Nephron progenitor cell (in vitro differentiated cells): Measurements from ENCODE around the gene MANBA.

ENCODE experiments used
- DNase-seq: peaks from one replicate; pipeline ENCODE4 v3.0.0; 2021
- H3K27ac Mint-ChIP-seq: 2 replicates; pipeline ENCODE4 v1.8.0; 2021; ENCODE audit warnings: mild to moderate bottlenecking, moderate library complexity, mixed read lengths
- H3K27me3 Mint-ChIP-seq: 2 replicates; pipeline ENCODE4 v1.8.0; 2021; ENCODE audit warnings: mild to moderate bottlenecking, low read depth, mixed read lengths; ENCODE audit not compliant: poor library complexity
- H3K36me3 Mint-ChIP-seq: 2 replicates; pipeline ENCODE4 v1.8.0; 2021; ENCODE audit warnings: low read depth, mixed read lengths
- H3K4me1 Mint-ChIP-seq: 2 replicates; pipeline ENCODE4 v1.8.0; 2021; ENCODE audit warnings: mixed read lengths
- H3K4me3 Mint-ChIP-seq: 2 replicates; pipeline ENCODE4 v1.8.0; 2021; ENCODE audit warnings: mild to moderate bottlenecking, moderate library complexity, mixed read lengths
- H3K9me3 Mint-ChIP-seq: 2 replicates; pipeline ENCODE4 v1.8.0; 2021; ENCODE audit warnings: mild to moderate bottlenecking, moderate library complexity, mixed read lengths
- CTCF ChIP-seq: fragments of 200-600 bp; sonication (generic); IDR thresholded peaks from 2 replicates; pipeline ENCODE4 v1.5.0; 2021; ENCODE audit warnings: antibody characterized with exemption

MANBA gene

GRCh38 chr4:102760645-102761295, at the start of gene MANBA:
TSS of gene MANBA (minus strand) at chr4:102760968. CDS start at chr4:102760894, 74 bp downstream.
- peak within 1 kb of the TSS; percentile 97 for H3K4me3 Mint-ChIP-seq
- H3K27me3 Mint-ChIP-seq: peaks cover 35% of the 10 kb centered on the region
- no peak for TF ChIP-seq CTCF
- H3K27ac Mint-ChIP-seq: peak within 1 kb of the TSS; percentile 41
- peaks cover 20% of the 10 kb centered on the region for H3K4me1 Mint-ChIP-seq
- H3K9me3 Mint-ChIP-seq: no peaks in the 10 kb centered on the region
- H3K36me3 Mint-ChIP-seq: peaks cover 4% of the 10 kb centered on the region
- DNase-seq: peak; percentile 86

GRCh38 chr4:102809691-102810090, 48.9 kb upstream of the MANBA start:
- DNase-seq: no peak
- H3K27me3 Mint-ChIP-seq: no peaks in the 10 kb centered on the region
- no peak overlapping the region for H3K27ac Mint-ChIP-seq
- no peaks in the 10 kb centered on the region for H3K9me3 Mint-ChIP-seq
- H3K4me3 Mint-ChIP-seq: no peak overlapping the region
- no peak for TF ChIP-seq CTCF
- H3K4me1 Mint-ChIP-seq: peaks cover 38% of the 10 kb centered on the region
- H3K36me3 Mint-ChIP-seq: peaks cover 67% of the 10 kb centered on the region

GRCh38 chr4:102809190-102809589, 48.4 kb upstream of the MANBA start:
- Mint-ChIP-seq H3K9me3 (no peaks in the 10 kb centered on the region), H3K27ac (no peak overlapping the region), H3K36me3 (peaks cover 66% of the 10 kb centered on the region), H3K27me3 (no peaks in the 10 kb centered on the region), H3K4me1 (peaks cover 38% of the 10 kb centered on the region), H3K4me3 (no peak overlapping the region)
- no peak for TF ChIP-seq CTCF
- DNase-seq: no peak

- Mint-ChIP-seq H3K36me3 (peaks cover 63% of the 10 kb centered on the region), H3K4me1 (peaks cover 29% of the 10 kb centered on the region), H3K27me3 (no peaks in the 10 kb centered on the region), H3K9me3 (no peaks in the 10 kb centered on the region), H3K4me3 (no peak overlapping the region), H3K27ac (no peak overlapping the region)
- DNase-seq: no peak
- no peak for TF ChIP-seq CTCF
Measured at GRCh38 chr4:102808009-102808408, 47.2 kb upstream of the MANBA start.

- Mint-ChIP-seq H3K9me3 (no peaks in the 10 kb centered on the region), H3K4me3 (no peak overlapping the region), H3K27me3 (no peaks in the 10 kb centered on the region), H3K4me1 (peaks cover 27% of the 10 kb centered on the region), H3K36me3 (peaks cover 65% of the 10 kb centered on the region), H3K27ac (no peak overlapping the region)
- no peak for TF ChIP-seq CTCF
- no peak for DNase-seq
Measured at GRCh38 chr4:102807345-102807744, 46.6 kb upstream of the MANBA start.

GRCh38 chr4:102799816-102800215, 39.0 kb upstream of the MANBA start:
- Mint-ChIP-seq H3K4me3 (no peak overlapping the region), H3K9me3 (no peaks in the 10 kb centered on the region), H3K4me1 (no peaks in the 10 kb centered on the region), H3K27me3 (no peaks in the 10 kb centered on the region), H3K27ac (no peak overlapping the region), H3K36me3 (peaks cover 62% of the 10 kb centered on the region)
- TF ChIP-seq CTCF: no peak
- DNase-seq: no peak
